ENCODE data around the gene TAX1BP1. TPM values are rescaled to one million over a fixed set of nuclear protein-coding genes. Genes with fewer than 3 reads are reported as not detected.

The TAX1BP1 gene
- total and polyA plus RNA-seq, 2 of the 13 experiments (the other 11 are each of a cell fraction or from before 2014, with no cell fraction given) = 95.2 to 98.9 TPM

DNA sequence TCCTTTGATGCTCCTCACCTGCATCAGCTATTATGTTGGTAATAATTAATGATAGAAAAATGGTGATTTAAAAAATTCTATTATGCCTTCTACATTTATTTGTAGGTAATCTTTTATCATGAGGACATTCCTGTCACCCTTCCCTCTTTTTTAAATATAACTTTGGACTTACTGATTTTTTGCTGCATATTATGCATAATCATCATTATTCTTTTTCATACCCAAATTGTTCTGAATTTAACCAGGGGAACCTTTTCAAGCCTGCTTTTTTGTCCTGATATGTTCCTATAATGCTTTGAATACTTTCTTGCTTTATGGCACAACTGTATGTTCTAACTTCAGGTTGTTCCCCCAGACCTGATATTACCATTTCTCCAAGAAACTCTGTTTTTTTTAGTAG lies 48.5 kb downstream of the TAX1BP1 start:
- POLR2A ChIA-PET = no interaction called here
- H3K36me3 ChIP-seq (replicated peaks in 1 of 2; ENCODE audit: control insufficient read depth in 1 of 2, insufficient read depth in 2 of 2, low read length in 2 of 2) = peaks cover 8 to 45% of the 10 kb centered on the region in 2 experiments
- FAIRE-seq (peak; percentile 4), DNase-seq (ENCODE audit: low spot score) (no peak), ATAC-seq (no peak)
- in situ Hi-C loops (cut with HindIII; ENCODE audit: extremely low pct_ligation_motif_present, low pct_unique_long_range_greater_than_20kb) (no loop called here), intact Hi-C loops (cut with micrococcal nuclease; ENCODE audit: unreplicated experiment) (no loop called here)
- no peaks in the 10 kb centered on the region for H4K20me1 ChIP-seq (ENCODE audit: insufficient read depth, low read length)
- no peaks in the 10 kb centered on the region for H3K79me2 ChIP-seq (ENCODE audit: insufficient read depth, low read length)
- no peak overlapping the region for H3K9ac ChIP-seq (ENCODE audit: insufficient read depth, low read depth, low read length)
- CTCF ChIA-PET (ENCODE audit: low intra/inter-chr PET ratio, low total read pairs) = no interaction called here
- H3K9me3 ChIP-seq (ENCODE audit: low read length) = no peaks in the 10 kb centered on the region
- H3K4me2 ChIP-seq (ENCODE audit: low read depth, low read length) = no peak overlapping the region
- TF ChIP-seq KLF11 (CRISPR knock-in tag; IDR thresholded peaks at IDR 0.05) (no peak), MAFK (conservative IDR thresholded peaks at IDR 0.05 in 1 of 2, IDR thresholded peaks at IDR 0.05 in 1 of 2; ENCODE audit: low read length in 2 of 2) (peak; percentile 65 to 79), MAFF (IDR thresholded peaks at IDR 0.05; ENCODE audit: low read depth, low read length) (peak; percentile 73), JUND (CRISPR knock-in tag; IDR thresholded peaks at IDR 0.05) (no peak)
- H3K4me1 ChIP-seq (ENCODE audit: insufficient read depth, low read length) = 0 out of 2 replicates have a peak, but pooled peaks cover 11% of the 10 kb centered on the region
- H2AFZ ChIP-seq (ENCODE audit: low read length) = no peak overlapping the region
- no peaks in the 10 kb centered on the region for H3K27me3 ChIP-seq (ENCODE audit: control insufficient read depth in 1 of 2, insufficient read depth in 2 of 2, low read length in 2 of 2)
- H3K27ac ChIP-seq (ENCODE audit: extremely low read length, insufficient read depth, low read length) = no peak overlapping the region
- no peak overlapping the region for H3K4me3 ChIP-seq (replicated peaks in 1 of 3; ENCODE audit: insufficient read depth in 1 of 3, low read depth in 2 of 3, low read length in 3 of 3)
- no TSS peak for BruUV-seq (replicated peaks)

- H3K79me2 ChIP-seq (ENCODE audit: insufficient read depth, low read length) = no peaks in the 10 kb centered on the region
- WGBS (ENCODE audit: low lambda C conversion rate) = 100% methylated on average over 1 of the region's 1 CpG
- CTCF ChIA-PET (ENCODE audit: low intra/inter-chr PET ratio, low total read pairs) = no interaction called here
- no peak overlapping the region for H3K9ac ChIP-seq (ENCODE audit: insufficient read depth, low read depth, low read length)
- in situ Hi-C loops (cut with HindIII; ENCODE audit: extremely low pct_ligation_motif_present, low pct_unique_long_range_greater_than_20kb) (no loop called here), intact Hi-C loops (cut with micrococcal nuclease; ENCODE audit: unreplicated experiment) (no loop called here)
- no peak overlapping the region for H3K27ac ChIP-seq (ENCODE audit: extremely low read length, insufficient read depth, low read length)
- ATAC-seq (no peak), FAIRE-seq (no peak), DNase-seq (ENCODE audit: low spot score) (no peak)
- POLR2A ChIA-PET = no interaction called here
- H3K4me1 ChIP-seq (ENCODE audit: insufficient read depth, low read length) = no peaks in the 10 kb centered on the region
- H3K4me3 ChIP-seq (replicated peaks in 1 of 3; ENCODE audit: insufficient read depth in 1 of 3, low read depth in 2 of 3, low read length in 3 of 3) = no peak overlapping the region
- no peaks in the 10 kb centered on the region for H4K20me1 ChIP-seq (ENCODE audit: insufficient read depth, low read length)
- peaks cover 4 to 32% of the 10 kb centered on the region in 2 experiments; a peak in 4 of 5 replicates for H3K36me3 ChIP-seq (replicated peaks in 1 of 2; ENCODE audit: control insufficient read depth in 1 of 2, insufficient read depth in 2 of 2, low read length in 2 of 2)
- BruUV-seq (replicated peaks) = no TSS peak
- H3K27me3 ChIP-seq (ENCODE audit: control insufficient read depth in 1 of 2, insufficient read depth in 2 of 2, low read length in 2 of 2) = no peaks in the 10 kb centered on the region
- H3K4me2 ChIP-seq (ENCODE audit: low read depth, low read length) = no peak overlapping the region
- no peak overlapping the region for H2AFZ ChIP-seq (ENCODE audit: low read length)
- no peaks in the 10 kb centered on the region for H3K9me3 ChIP-seq (ENCODE audit: low read length)
- TF ChIP-seq GRHL1 (CRISPR knock-in tag; conservative IDR thresholded peaks at IDR 0.05) (no peak), ZXDC (CRISPR knock-in tag; IDR thresholded peaks at IDR 0.05) (no peak), TAF15 (IDR thresholded peaks at IDR 0.05; ENCODE audit: low read depth, low read length, poor library complexity, severe bottlenecking) (no peak), ZNF101 (CRISPR knock-in tag; IDR thresholded peaks at IDR 0.05; ENCODE audit: borderline replicate concordance, low read depth) (no peak)
- TF ChIP-seq, protein P1, sequence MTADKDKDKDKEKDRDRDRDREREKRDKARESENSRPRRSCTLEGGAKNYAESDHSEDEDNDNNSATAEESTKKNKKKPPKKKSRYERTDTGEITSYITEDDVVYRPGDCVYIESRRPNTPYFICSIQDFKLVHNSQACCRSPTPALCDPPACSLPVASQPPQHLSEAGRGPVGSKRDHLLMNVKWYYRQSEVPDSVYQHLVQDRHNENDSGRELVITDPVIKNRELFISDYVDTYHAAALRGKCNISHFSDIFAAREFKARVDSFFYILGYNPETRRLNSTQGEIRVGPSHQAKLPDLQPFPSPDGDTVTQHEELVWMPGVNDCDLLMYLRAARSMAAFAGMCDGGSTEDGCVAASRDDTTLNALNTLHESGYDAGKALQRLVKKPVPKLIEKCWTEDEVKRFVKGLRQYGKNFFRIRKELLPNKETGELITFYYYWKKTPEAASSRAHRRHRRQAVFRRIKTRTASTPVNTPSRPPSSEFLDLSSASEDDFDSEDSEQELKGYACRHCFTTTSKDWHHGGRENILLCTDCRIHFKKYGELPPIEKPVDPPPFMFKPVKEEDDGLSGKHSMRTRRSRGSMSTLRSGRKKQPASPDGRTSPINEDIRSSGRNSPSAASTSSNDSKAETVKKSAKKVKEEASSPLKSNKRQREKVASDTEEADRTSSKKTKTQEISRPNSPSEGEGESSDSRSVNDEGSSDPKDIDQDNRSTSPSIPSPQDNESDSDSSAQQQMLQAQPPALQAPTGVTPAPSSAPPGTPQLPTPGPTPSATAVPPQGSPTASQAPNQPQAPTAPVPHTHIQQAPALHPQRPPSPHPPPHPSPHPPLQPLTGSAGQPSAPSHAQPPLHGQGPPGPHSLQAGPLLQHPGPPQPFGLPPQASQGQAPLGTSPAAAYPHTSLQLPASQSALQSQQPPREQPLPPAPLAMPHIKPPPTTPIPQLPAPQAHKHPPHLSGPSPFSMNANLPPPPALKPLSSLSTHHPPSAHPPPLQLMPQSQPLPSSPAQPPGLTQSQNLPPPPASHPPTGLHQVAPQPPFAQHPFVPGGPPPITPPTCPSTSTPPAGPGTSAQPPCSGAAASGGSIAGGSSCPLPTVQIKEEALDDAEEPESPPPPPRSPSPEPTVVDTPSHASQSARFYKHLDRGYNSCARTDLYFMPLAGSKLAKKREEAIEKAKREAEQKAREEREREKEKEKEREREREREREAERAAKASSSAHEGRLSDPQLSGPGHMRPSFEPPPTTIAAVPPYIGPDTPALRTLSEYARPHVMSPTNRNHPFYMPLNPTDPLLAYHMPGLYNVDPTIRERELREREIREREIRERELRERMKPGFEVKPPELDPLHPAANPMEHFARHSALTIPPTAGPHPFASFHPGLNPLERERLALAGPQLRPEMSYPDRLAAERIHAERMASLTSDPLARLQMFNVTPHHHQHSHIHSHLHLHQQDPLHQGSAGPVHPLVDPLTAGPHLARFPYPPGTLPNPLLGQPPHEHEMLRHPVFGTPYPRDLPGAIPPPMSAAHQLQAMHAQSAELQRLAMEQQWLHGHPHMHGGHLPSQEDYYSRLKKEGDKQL (CRISPR knock-in tag; IDR thresholded peaks at IDR 0.05; ENCODE audit: low read depth) = no peak
These were observed 53.8 kb downstream of the TAX1BP1 start for GRCh38 chr7:27793780-27794179.
